ENCODE measurements around the gene ULK2.

ULK2 gene

GRCh38 chr17:19744922-19745757, 122.6 kb downstream of the ULK2 start:
- peak; percentile 64 to 74 for DNase-seq

GRCh38 chr17:19744492-19744891, 123.2 kb downstream of the ULK2 start:
- DNase-seq: no peak

- no peak for DNase-seq
Measured at GRCh38 chr17:19743101-19744100, 124.3 kb downstream of the ULK2 start.

GRCh38 chr17:19742495-19742894, 125.2 kb downstream of the ULK2 start:
- DNase-seq: no peak

- no peak for DNase-seq
Measured at GRCh38 chr17:19741832-19742457, 125.8 kb downstream of the ULK2 start.

GRCh38 chr17:19740933-19741332, 126.8 kb downstream of the ULK2 start:
- no peak for DNase-seq

GRCh38 chr17:19739241-19740201, 128.2 kb downstream of the ULK2 start:
- no peak for DNase-seq

- no peak for DNase-seq
Measured at GRCh38 chr17:19738757-19739156, 129.0 kb downstream of the ULK2 start.

GRCh38 chr17:19738073-19738449, 129.7 kb downstream of the ULK2 start:
- DNase-seq: no peak

- DNase-seq: no peak
Measured at GRCh38 chr17:19737305-19738072, 130.2 kb downstream of the ULK2 start.

- DNase-seq: no peak
Measured at GRCh38 chr17:19736071-19736470, 131.7 kb downstream of the ULK2 start.

- DNase-seq: no peak
Measured at GRCh38 chr17:19733953-19734526, 133.7 kb downstream of the ULK2 start.

- no peak for DNase-seq
Measured at GRCh38 chr17:19731626-19732025, 136.1 kb downstream of the ULK2 start.

- DNase-seq: no peak
Measured at GRCh38 chr17:19730843-19731242, 136.9 kb downstream of the ULK2 start.

GRCh38 chr17:19729900-19730299, 137.8 kb downstream of the ULK2 start:
- no peak for DNase-seq

- peak in 1 of 2 experiments; percentile 28 for DNase-seq
Measured at GRCh38 chr17:19728084-19728495, 139.6 kb downstream of the ULK2 start.

GRCh38 chr17:19727501-19728078, 140.1 kb downstream of the ULK2 start:
- no peak for DNase-seq

- DNase-seq: no peak
Measured at GRCh38 chr17:19726631-19727376, 140.9 kb downstream of the ULK2 start.

GRCh38 chr17:19725486-19725885, 142.2 kb downstream of the ULK2 start:
- DNase-seq: no peak
